Vagina (tissue), 2 donors: ENCODE results near the gene SPHK1.

Source experiments
- CTCF ChIP-seq, 3 experiments: fragments of 450-650 bp in 2 of 3; fragments of 200-600 bp in 1 of 3; sonication (generic) in 1 of 3; IDR thresholded peaks; one replicate each; pipeline ENCODE4 v1.5.1; 2017 to 2019; ENCODE audit warnings: antibody characterized with exemption in 3 of 3, mild to moderate bottlenecking in 2 of 3, moderate library complexity in 2 of 3
- POLR2A ChIP-seq, 2 donors: fragments of 450-650 bp; IDR thresholded peaks; one replicate each; pipeline ENCODE4 v1.6.1; 2017; ENCODE audit warnings: antibody characterized with exemption in 2 of 2, mild to moderate bottlenecking in 2 of 2, moderate library complexity in 2 of 2

- TF ChIP-seq CTCF (IDR thresholded peaks at IDR 0.05): no peak
- no peak for TF ChIP-seq POLR2A (IDR thresholded peaks at IDR 0.05)
These were observed 19.8 kb downstream of the SPHK1 start for GRCh38 chr17:76404256-76404655.
